Activated T-helper 17 cell treated with anti-CD3 and anti-CD28 coated beads, Interleukin-2, amount 50 U/mL, for 72 hours (primary cell): Measurements from ENCODE around the gene BLZF1. TPM values are rescaled to one million over a fixed set of nuclear protein-coding genes. Genes with fewer than 3 reads are reported as not detected.
"Not testable (repeated sequence)": the region's sequence is repeated elsewhere in the genome, so short reads cannot be mapped to it uniquely, and the experiment has no call there.

Experiments
- ATAC-seq: fragments of 150-1000 bp; cut with Tn5 transposase; replicated peaks from 2 replicates; pipeline ENCODE4 v1.10.0; 2021; ENCODE audit warnings: mild to moderate bottlenecking, moderate library complexity
- H3K27ac Mint-ChIP-seq: one replicate; pipeline ENCODE4 v1.8.0; 2022; ENCODE audit warnings: mixed read lengths
- H3K27me3 Mint-ChIP-seq: one replicate; pipeline ENCODE4 v1.8.0; 2022; ENCODE audit warnings: mixed read lengths
- H3K36me3 Mint-ChIP-seq: one replicate; pipeline ENCODE4 v1.8.0; 2022; ENCODE audit warnings: low read depth, mild to moderate bottlenecking, mixed read lengths
- H3K4me1 Mint-ChIP-seq: one replicate; pipeline ENCODE4 v1.8.0; 2022; ENCODE audit warnings: mixed read lengths
- H3K4me3 Mint-ChIP-seq: one replicate; pipeline ENCODE4 v1.8.0; 2022; ENCODE audit warnings: mild to moderate bottlenecking, mixed read lengths
- H3K9me3 Mint-ChIP-seq: one replicate; pipeline ENCODE4 v1.8.0; 2022; ENCODE audit warnings: mixed read lengths
- total RNA-seq, 2 donors: library from RNA; stranded (reverse); gene quantifications; one replicate each; pipeline ENCODE4 v1.2.3, GENCODE V29; 2022

The BLZF1 gene
- total RNA-seq, 2 donors from 2014 or later, result 13.9 to 14.2 TPM

- Mint-ChIP-seq H3K36me3 (peaks cover 25% of the 10 kb centered on the region), H3K4me1 (no peaks in the 10 kb centered on the region), H3K9me3 (no peaks in the 10 kb centered on the region)
Observed at GRCh38 chr1:169383449-169383848, 15.5 kb downstream of the BLZF1 start.

GRCh38 chr1:169387399-169387798 is 19.4 kb downstream of the BLZF1 start:
- no peaks in the 10 kb centered on the region for H3K9me3 Mint-ChIP-seq
- no peak overlapping the region for H3K27ac Mint-ChIP-seq
- ATAC-seq, result no peak
- H3K27me3 Mint-ChIP-seq, result no peaks in the 10 kb centered on the region
- no peak overlapping the region for H3K4me3 Mint-ChIP-seq
- peaks cover 15% of the 10 kb centered on the region for H3K4me1 Mint-ChIP-seq
- H3K36me3 Mint-ChIP-seq, result peaks cover 56% of the 10 kb centered on the region

More at GRCh38 chr1:169383449-169383848, 15.5 kb downstream of the BLZF1 start:
- Mint-ChIP-seq H3K27me3 (no peaks in the 10 kb centered on the region), H3K4me3 (no peak overlapping the region), H3K27ac (no peak overlapping the region)
- no peak for ATAC-seq

- ATAC-seq, result peak; percentile 94
- Mint-ChIP-seq H3K4me3 (no peak overlapping the region), H3K36me3 (peaks cover 82% of the 10 kb centered on the region), H3K9me3 (no peaks in the 10 kb centered on the region), H3K4me1 (peaks cover 15% of the 10 kb centered on the region), H3K27ac (peak overlapping the region; percentile 88), H3K27me3 (no peaks in the 10 kb centered on the region)
Observed at GRCh38 chr1:169390303-169390702, 22.3 kb downstream of the BLZF1 start.

- Mint-ChIP-seq H3K27me3 (no peaks in the 10 kb centered on the region), H3K36me3 (peaks cover 85% of the 10 kb centered on the region), H3K4me3 (no peak overlapping the region), H3K9me3 (no peaks in the 10 kb centered on the region), H3K27ac (no peak overlapping the region), H3K4me1 (peaks cover 15% of the 10 kb centered on the region)
- no peak for ATAC-seq
Observed at GRCh38 chr1:169392406-169392805, 24.4 kb downstream of the BLZF1 start.

GRCh38 chr1:169395955-169396354 is 28.0 kb downstream of the BLZF1 start:
- Mint-ChIP-seq H3K4me3 (no peak overlapping the region), H3K27me3 (no peaks in the 10 kb centered on the region), H3K9me3 (peaks cover 10% of the 10 kb centered on the region), H3K4me1 (no peaks in the 10 kb centered on the region), H3K27ac (no peak overlapping the region), H3K36me3 (peaks cover 52% of the 10 kb centered on the region)
- ATAC-seq, result no peak

GRCh38 chr1:169402578-169402977 is 34.6 kb downstream of the BLZF1 start:
- not testable (repeated sequence) for ATAC-seq, H3K27me3 Mint-ChIP-seq, H3K36me3 Mint-ChIP-seq, H3K27ac Mint-ChIP-seq, H3K4me3 Mint-ChIP-seq, H3K4me1 Mint-ChIP-seq
- H3K9me3 Mint-ChIP-seq, result peaks cover 24% of the 10 kb centered on the region

GRCh38 chr1:169408340-169408739 is 40.3 kb downstream of the BLZF1 start:
- ATAC-seq, H3K4me1 Mint-ChIP-seq, H3K27me3 Mint-ChIP-seq, H3K27ac Mint-ChIP-seq, H3K36me3 Mint-ChIP-seq, H3K4me3 Mint-ChIP-seq: not testable (repeated sequence)
- peaks cover 20% of the 10 kb centered on the region for H3K9me3 Mint-ChIP-seq

- Mint-ChIP-seq H3K27ac (no peak overlapping the region), H3K4me1 (no peaks in the 10 kb centered on the region), H3K4me3 (no peak overlapping the region), H3K36me3 (no peaks in the 10 kb centered on the region), H3K9me3 (peaks cover 6% of the 10 kb centered on the region), H3K27me3 (peaks cover 4% of the 10 kb centered on the region)
- ATAC-seq, result no peak
Observed at GRCh38 chr1:169414952-169415351, 47.0 kb downstream of the BLZF1 start.

GRCh38 chr1:169421309-169421708 is 53.3 kb downstream of the BLZF1 start:
- Mint-ChIP-seq H3K4me1 (no peaks in the 10 kb centered on the region), H3K36me3 (no peaks in the 10 kb centered on the region), H3K27ac (no peak overlapping the region), H3K9me3 (no peaks in the 10 kb centered on the region), H3K4me3 (no peak overlapping the region), H3K27me3 (peaks cover 44% of the 10 kb centered on the region)
- ATAC-seq, result no peak

GRCh38 chr1:169426174-169426705 is 58.2 kb downstream of the BLZF1 start:
- Mint-ChIP-seq H3K27me3 (peaks cover 65% of the 10 kb centered on the region), H3K9me3 (no peaks in the 10 kb centered on the region), H3K4me3 (no peak overlapping the region), H3K36me3 (no peaks in the 10 kb centered on the region), H3K4me1 (peaks cover 7% of the 10 kb centered on the region), H3K27ac (no peak overlapping the region)
- no peak for ATAC-seq

- no peaks in the 10 kb centered on the region for H3K9me3 Mint-ChIP-seq
- H3K4me1 Mint-ChIP-seq, result peaks cover 7% of the 10 kb centered on the region
- ATAC-seq, result peak; percentile 96
- H3K36me3 Mint-ChIP-seq, result no peaks in the 10 kb centered on the region
- H3K27me3 Mint-ChIP-seq, result peaks cover 67% of the 10 kb centered on the region
- H3K4me3 Mint-ChIP-seq, result peak within 1 kb of the TSS; percentile 79
- H3K27ac Mint-ChIP-seq, result peak within 1 kb of the TSS; percentile 58
Observed at GRCh38 chr1:169427081-169427641, 59.2 kb downstream of the BLZF1 start, which contains the start of gene CCDC181. Gene CCDC181, minus strand, starts transcription at chr1:169427474. Its CDS starts 2,547 bp downstream, at chr1:169424927.

Other genes starting within 250 kb of the BLZF1 start
- gene NME7, start 398 bp upstream of the BLZF1 start, total RNA-seq, result 10 to 100 TPM; 20.3 to 20.6 TPM
- not detected for gene CCDC181, start 59.3 kb downstream of the BLZF1 start, total RNA-seq
- 10 to 100 TPM in 1 of 2 donors, 1 to 10 TPM in 1; 9.1 to 13.9 TPM for gene SLC19A2, start 117.7 kb downstream of the BLZF1 start, total RNA-seq
- gene F5, start 218.3 kb downstream of the BLZF1 start, total RNA-seq, result 100 to 1,000 TPM in 1 of 2 donors, 10 to 100 TPM in 1; 55.2 to 144 TPM